GM12865 (cell line): ENCODE results near the gene FASLG.
A peak's percentile ranks its signal among the peaks of the same experiment; 100 is the strongest.
"Not testable (repeated sequence)": the region's sequence is repeated elsewhere in the genome, so short reads cannot be mapped to it uniquely, and the experiment has no call there.

ENCODE experiments used
- DNase-seq: peaks from one replicate; pipeline ENCODE4 v3.0.0; 2010; ENCODE audit warnings: low read depth
- H3K4me3 ChIP-seq: 2 replicates; pipeline ENCODE4 v1.5.1; 2011; ENCODE audit warnings: mild to moderate bottlenecking, low read depth, low read length, control low read depth
- CTCF ChIP-seq: IDR thresholded peaks from 2 replicates; pipeline ENCODE4 v1.5.1; 2011; ENCODE audit warnings: low read length, control low read depth, low read depth, inconsistent platforms; ENCODE audit not compliant: insufficient read depth; ENCODE audit errors: missing control alignments

Gene FASLG

GRCh38 chr1:172658871-172659453 lies at the start of gene FASLG:
Gene FASLG (plus strand): TSS chr1:172659103. CDS start chr1:172659202, 99 bp downstream.
- no peak for DNase-seq
- H3K4me3 ChIP-seq: no peak within 1 kb of the TSS
- no peak for TF ChIP-seq CTCF

DNA sequence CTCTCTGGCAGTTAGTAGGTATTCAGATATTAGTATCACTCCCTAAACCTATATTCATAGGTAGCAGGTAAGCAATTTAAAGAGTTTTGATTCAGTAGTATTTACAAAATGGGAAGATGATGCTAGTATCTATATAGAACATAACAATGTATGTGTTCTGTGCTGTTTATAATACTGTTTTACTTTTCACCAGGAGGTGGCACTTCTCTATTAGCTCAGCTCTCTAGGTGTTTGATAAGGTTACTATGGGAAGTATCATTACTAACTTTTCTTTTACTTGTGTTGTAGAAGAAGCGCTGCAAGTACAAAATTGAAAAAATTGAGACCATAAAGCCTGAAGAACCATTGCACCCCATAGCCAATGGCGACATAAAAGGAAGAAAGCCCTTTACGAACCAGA lies 49.4 kb upstream of the FASLG start:
- peak; percentile 24 for TF ChIP-seq CTCF
- DNase-seq: peak; percentile 14
- no peak overlapping the region for H3K4me3 ChIP-seq

DNA sequence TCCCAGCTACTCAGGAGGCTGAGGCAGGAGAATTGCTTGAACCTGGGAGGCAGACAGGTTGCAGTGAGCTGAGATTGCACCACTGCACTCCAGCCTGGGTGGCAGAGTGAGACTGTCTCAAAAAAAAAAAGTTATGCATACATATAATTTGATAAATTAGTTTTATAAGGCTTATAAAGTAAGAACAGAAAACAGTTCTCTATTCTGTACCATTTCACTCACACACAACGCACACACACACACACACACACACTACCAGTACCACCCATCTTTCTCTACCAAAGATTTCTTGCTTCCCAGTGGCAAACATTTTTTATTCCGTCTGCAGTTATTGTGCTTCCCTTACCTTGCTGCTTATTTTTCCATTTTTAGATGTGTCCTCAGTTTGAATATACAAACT lies 46.4 kb upstream of the FASLG start:
- no peak overlapping the region for H3K4me3 ChIP-seq
- TF ChIP-seq CTCF: no peak
- DNase-seq: no peak

GRCh38 chr1:172613294-172613693 lies 45.6 kb upstream of the FASLG start:
- no peak for TF ChIP-seq CTCF
- no peak for DNase-seq
- H3K4me3 ChIP-seq: no peak overlapping the region

- no peak for TF ChIP-seq CTCF
- DNase-seq: no peak
- no peak overlapping the region for H3K4me3 ChIP-seq
Observed at GRCh38 chr1:172616195-172616594, 42.7 kb upstream of the FASLG start.

DNA sequence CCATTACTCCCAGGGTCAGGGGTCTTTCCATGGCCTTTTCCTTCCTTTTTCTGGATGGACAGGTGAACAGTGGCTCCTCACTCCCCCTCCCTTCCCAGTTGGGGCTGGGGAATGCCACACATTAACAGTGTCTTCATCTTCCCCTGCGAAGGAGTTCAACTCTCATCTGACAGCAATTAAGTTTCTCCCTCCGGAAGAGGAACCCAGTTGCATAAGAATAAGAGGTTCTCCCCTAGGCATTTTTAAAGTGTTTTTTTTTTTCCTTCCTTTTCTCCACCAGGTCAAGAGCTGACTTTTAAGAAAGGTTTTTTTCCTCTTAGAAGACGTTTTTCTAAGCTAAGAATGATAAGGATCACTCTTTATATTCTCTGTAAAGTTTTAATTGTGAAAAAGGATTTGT lies 42.3 kb upstream of the FASLG start:
- TF ChIP-seq CTCF: no peak
- DNase-seq: no peak
- H3K4me3 ChIP-seq: no peak overlapping the region

- not testable (repeated sequence) for DNase-seq, H3K4me3 ChIP-seq
Observed at GRCh38 chr1:172620603-172621002, 38.3 kb upstream of the FASLG start.

DNA sequence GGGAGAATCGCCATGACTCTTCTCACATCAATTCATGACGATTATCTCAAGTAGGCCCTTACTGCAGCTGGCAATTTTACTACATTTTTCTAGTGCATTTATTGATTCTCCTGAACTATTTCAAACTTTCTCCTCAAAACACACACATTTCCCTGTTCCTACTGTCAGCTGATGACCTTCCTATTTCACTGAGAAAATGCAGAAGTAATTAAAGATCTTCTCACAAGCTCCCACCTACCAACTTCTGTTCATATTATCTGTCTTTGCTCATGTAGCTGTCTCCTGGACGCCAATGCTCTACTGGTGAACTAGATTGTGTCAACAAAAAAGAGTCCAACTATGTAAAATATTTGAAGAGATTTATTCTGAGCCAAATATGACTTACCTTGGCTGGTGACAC lies 36.4 kb upstream of the FASLG start:
- no peak for DNase-seq
- H3K4me3 ChIP-seq: no peak overlapping the region
- no peak for TF ChIP-seq CTCF
